Measurements from ENCODE around the gene CALML3.

CALML3 gene

GRCh38 chr10:5523796-5524574 is 776 bp upstream of the CALML3 start:
- TF ChIP-seq ZFX (IDR thresholded peaks at IDR 0.05): no peak
- no peak for TF ChIP-seq CTCF (conservative IDR thresholded peaks at IDR 0.05)
- H3K27ac ChIP-seq: no peak overlapping the region

- no peak overlapping the region for H3K27ac ChIP-seq
- TF ChIP-seq CTCF (conservative IDR thresholded peaks at IDR 0.05) (no peak), ZFX (IDR thresholded peaks at IDR 0.05) (no peak)
These were observed 990 bp downstream of the CALML3 start for GRCh38 chr10:5525561-5526341.

GRCh38 chr10:5526691-5527331 is 2.0 kb downstream of the CALML3 start:
- H3K27ac ChIP-seq: no peak overlapping the region
- TF ChIP-seq CTCF (conservative IDR thresholded peaks at IDR 0.05) (no peak), ZFX (IDR thresholded peaks at IDR 0.05) (no peak)

GRCh38 chr10:5527332-5528200 is 2.8 kb downstream of the CALML3 start:
- no peak overlapping the region for H3K27ac ChIP-seq
- TF ChIP-seq CTCF (conservative IDR thresholded peaks at IDR 0.05) (no peak), ZFX (IDR thresholded peaks at IDR 0.05) (no peak)

GRCh38 chr10:5528989-5529701 is 4.4 kb downstream of the CALML3 start:
- TF ChIP-seq CTCF (conservative IDR thresholded peaks at IDR 0.05) (no peak), ZFX (IDR thresholded peaks at IDR 0.05) (no peak)
- no peak overlapping the region for H3K27ac ChIP-seq

- TF ChIP-seq ZFX (IDR thresholded peaks at IDR 0.05) (no peak), CTCF (conservative IDR thresholded peaks at IDR 0.05) (no peak)
These were observed 5.1 kb downstream of the CALML3 start for GRCh38 chr10:5529702-5530411.

More at GRCh38 chr10:5529702-5530411, 5.1 kb downstream of the CALML3 start:
- H3K27ac ChIP-seq: no peak overlapping the region
